GM23248 (cell line): Measurements from ENCODE around the gene ATF5. TPM values are rescaled to one million over a fixed set of nuclear protein-coding genes. Genes with fewer than 3 reads are reported as not detected.
"Not testable (repeated sequence)": the region's sequence is repeated elsewhere in the genome, so short reads cannot be mapped to it uniquely, and the experiment has no call there.

Experiments
- DNase-seq: peaks from one replicate; pipeline ENCODE4 v3.0.0-alpha.2; 2015
- H2AFZ ChIP-seq: fragments of 200-600 bp; sonication (generic); 2 replicates; pipeline ENCODE4 v1.6.1; 2016; ENCODE audit warnings: antibody characterized with exemption
- H3F3A ChIP-seq: fragments of 200-600 bp; sonication (generic); 2 replicates; pipeline ENCODE4 v1.6.1; 2016; ENCODE audit warnings: mild to moderate bottlenecking, antibody characterized with exemption, mixed run types; ENCODE audit not compliant: insufficient read depth
- H3K27ac ChIP-seq: fragments of 200-600 bp; sonication (generic); 2 replicates; pipeline ENCODE4 v1.5.1; 2016; ENCODE audit warnings: mild to moderate bottlenecking
- H3K27me3 ChIP-seq: fragments of 200-600 bp; sonication (generic); replicated peaks from 2 replicates; pipeline ENCODE4 v1.6.1; 2016; ENCODE audit warnings: mild to moderate bottlenecking; ENCODE audit not compliant: insufficient read depth
- H3K36me3 ChIP-seq: fragments of 200-600 bp; sonication (generic); 2 replicates; pipeline ENCODE4 v1.6.1; 2016; ENCODE audit warnings: low read depth, mild to moderate bottlenecking
- H3K4me1 ChIP-seq: fragments of 200-600 bp; sonication (generic); 2 replicates; pipeline ENCODE4 v1.6.1; 2016; ENCODE audit warnings: mild to moderate bottlenecking; ENCODE audit not compliant: insufficient read depth
- H3K4me2 ChIP-seq: fragments of 200-600 bp; sonication (generic); one replicate; pipeline ENCODE4 v1.6.1; 2016; ENCODE audit warnings: mild to moderate bottlenecking; ENCODE audit not compliant: unreplicated experiment
- H3K4me3 ChIP-seq: fragments of 200-600 bp; sonication (generic); 2 replicates; pipeline ENCODE4 v1.5.1; 2016; ENCODE audit warnings: mild to moderate bottlenecking
- H3K79me2 ChIP-seq: fragments of 200-600 bp; sonication (generic); 2 replicates; pipeline ENCODE4 v1.6.1; 2016; ENCODE audit warnings: mild to moderate bottlenecking; ENCODE audit not compliant: insufficient read depth
- H3K9ac ChIP-seq: fragments of 200-600 bp; sonication (generic); 2 replicates; pipeline ENCODE4 v1.6.1; 2016; ENCODE audit warnings: mild to moderate bottlenecking
- H3K9me2 ChIP-seq: fragments of 200-600 bp; sonication (generic); 2 replicates; pipeline ENCODE4 v1.6.1; 2016; ENCODE audit warnings: mixed run types, mild to moderate bottlenecking, moderate library complexity; ENCODE audit not compliant: insufficient read depth
- H3K9me3 ChIP-seq: fragments of 200-600 bp; sonication (generic); one replicate; pipeline ENCODE4 v1.6.1; 2017; ENCODE audit warnings: low read depth
- H4K20me1 ChIP-seq: fragments of 200-600 bp; sonication (generic); 2 replicates; pipeline ENCODE4 v1.6.0; 2016; ENCODE audit not compliant: insufficient read depth
- EZH2 ChIP-seq: fragments of 200-600 bp; sonication (generic); IDR thresholded peaks from 2 replicates; pipeline ENCODE4 v1.6.1; 2018; ENCODE audit warnings: antibody characterized with exemption, mild to moderate bottlenecking; ENCODE audit not compliant: insufficient read depth, poor library complexity, severe bottlenecking
- EZH2phosphoT487 ChIP-seq: fragments of 200-600 bp; sonication (generic); IDR thresholded peaks from 2 replicates; pipeline ENCODE4 v1.6.1; 2018; ENCODE audit warnings: antibody characterized with exemption, moderate library complexity, mild to moderate bottlenecking, low read depth; ENCODE audit not compliant: insufficient read depth
- WGBS, 2 experiments: methylation state at CpG; one replicate each; pipeline ENCODE4 v1.1.6; 2015 to 2017; ENCODE audit warnings: low lambda C conversion rate in 2 of 2, low coverage in 1 of 2; ENCODE audit errors: missing lambda C conversion rate in 2 of 2; 5-methylcytosine and 5-hydroxymethylcytosine counted together
- in situ Hi-C: fragments of 300-500 bp; cut with MboI; formaldehyde crosslinking; loops from 2 replicates; pipeline ENCODE4 v1.15.0; 2020
- polyA plus RNA-seq: library from polyadenylated mRNA; unstranded; fragments of >200 nt; fragmentation: Nextera tagmentation; extraction: Ambion mirVana; gene quantifications from 2 replicates; pipeline ENCODE4 v1.2.1, GENCODE V29; 2016
- total RNA-seq: library from RNA; depleted of rRNA; stranded (reverse); fragments of >200 nt; shearing (Covaris generic); gene quantifications from 2 replicates; pipeline ENCODE4 v1.2.3, GENCODE V29; 2014

The ATF5 gene
- total and polyA plus RNA-seq, 2 experiments from 2014 or later, result 8.9 TPM

DNA sequence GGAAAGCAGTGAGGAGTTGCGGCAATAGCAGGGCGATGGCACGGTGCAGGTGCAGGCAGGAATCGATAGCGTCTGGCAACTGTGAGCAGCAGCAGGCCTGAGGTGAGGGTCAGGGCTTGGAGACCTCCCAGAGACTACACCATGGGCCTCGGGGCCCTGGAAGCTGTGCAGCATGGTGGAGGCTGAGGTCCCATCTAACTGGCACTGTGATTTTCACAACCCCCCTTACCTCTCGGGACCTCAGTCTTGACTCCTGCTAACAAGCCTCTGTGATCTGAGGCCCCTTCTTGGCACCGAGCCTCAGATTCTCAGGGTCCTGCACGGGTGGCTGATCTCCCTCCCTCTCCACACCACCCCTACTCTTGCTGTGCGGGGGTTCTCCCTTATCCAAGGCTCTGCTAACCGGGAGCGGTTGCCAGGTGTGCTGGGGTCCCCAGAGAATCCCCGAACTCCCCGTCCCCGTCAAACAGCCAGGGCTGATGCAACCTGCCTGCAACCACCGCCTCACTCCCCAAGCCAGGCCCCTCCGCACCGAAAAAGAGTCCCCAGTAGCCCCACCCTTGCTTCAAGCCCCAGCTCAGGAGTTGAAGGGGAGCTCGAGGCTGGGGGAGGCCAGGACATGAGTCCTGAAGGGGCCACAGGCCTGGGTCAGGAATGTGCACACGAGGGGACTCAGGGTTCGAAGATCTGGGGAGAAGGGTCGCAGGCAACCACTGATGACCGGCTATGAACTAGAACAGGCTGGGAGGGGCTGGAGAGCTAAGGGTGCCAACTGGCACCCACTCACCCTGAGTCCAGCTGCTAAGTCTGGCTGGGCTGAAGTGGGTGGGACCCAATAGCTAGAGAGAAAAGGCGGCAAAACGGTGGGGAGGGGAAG is 4.8 kb upstream of the ATF5 start:
- Histone ChIP-seq H3K9ac (no peak overlapping the region), H3K27ac (no peak overlapping the region), H4K20me1 (no peaks in the 10 kb centered on the region), H3K4me1 (peaks cover 19% of the 10 kb centered on the region), H3F3A (peaks cover 16% of the 10 kb centered on the region), H3K9me2 (no peaks in the 10 kb centered on the region), H3K4me2 (no peak overlapping the region), H3K79me2 (peaks cover 99% of the 10 kb centered on the region), H3K36me3 (peaks cover 7% of the 10 kb centered on the region; the same call in 1 of the 2 replicates), H3K4me3 (no peak overlapping the region), H3K9me3 (no peaks in the 10 kb centered on the region), H3K27me3 (no peaks in the 10 kb centered on the region), H2AFZ (no peak overlapping the region)
- in situ Hi-C loops, result no loop called here
- DNase-seq, result no peak
- WGBS, 2 experiments, result 64% methylated on average over 25 of the region's 25 CpGs
- no peak for TF ChIP-seq EZH2phosphoT487

DNA sequence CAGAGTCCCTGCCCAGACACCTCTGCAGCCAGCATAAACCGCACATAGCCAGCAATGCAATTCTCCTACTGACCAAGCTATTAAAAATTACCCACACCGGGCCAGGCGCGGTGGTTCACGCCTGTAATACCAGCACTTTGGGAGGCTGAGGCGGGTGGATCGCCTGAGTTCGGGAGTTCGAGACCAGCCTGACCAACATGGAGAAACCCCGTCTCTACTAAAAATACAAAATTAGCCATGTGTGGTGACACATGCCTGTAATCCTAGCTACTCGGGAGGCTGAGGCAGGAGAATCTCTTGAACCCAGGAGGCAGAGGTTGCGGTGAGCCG is 4.2 kb upstream of the ATF5 start:
- H3K9me3 ChIP-seq, DNase-seq, H3K27ac ChIP-seq, H3K27me3 ChIP-seq, H3K4me3 ChIP-seq, H3K36me3 ChIP-seq, H3K9me2 ChIP-seq, H3K9ac ChIP-seq, H2AFZ ChIP-seq, H4K20me1 ChIP-seq, H3K4me2 ChIP-seq: not testable (repeated sequence)
- H3K79me2 ChIP-seq, result peaks cover 93% of the 10 kb centered on the region
- in situ Hi-C loops, result loop anchor here (25.0 kb wide), 1 partner anchor 212 kb away; no protein-coding TSS in a partner anchor
- H3K4me1 ChIP-seq, result peaks cover 19% of the 10 kb centered on the region
- peaks cover 16% of the 10 kb centered on the region for H3F3A ChIP-seq
- WGBS, 2 experiments, result 92 to 94% methylated on average over 13 of the region's 13 CpGs

DNA sequence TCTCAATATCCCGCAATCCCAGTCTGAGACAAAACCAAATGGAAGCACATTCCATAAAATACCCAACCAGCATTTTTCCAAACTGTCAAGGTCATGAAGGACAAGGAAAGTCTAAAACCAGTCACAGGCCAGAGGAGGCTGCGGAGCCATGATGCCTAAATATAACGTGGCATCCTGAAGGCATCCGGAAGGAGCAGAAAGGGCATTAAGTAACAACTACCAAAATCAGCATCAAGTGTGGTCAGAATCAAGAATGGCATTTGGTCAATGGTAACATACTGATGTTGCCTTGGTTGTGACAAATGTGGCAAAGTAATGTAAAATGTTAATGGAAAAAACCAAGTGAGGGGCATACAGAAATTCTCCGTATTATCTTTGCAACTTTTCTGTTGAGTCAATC is 3.5 kb upstream of the ATF5 start:
- Histone ChIP-seq H4K20me1 (no peaks in the 10 kb centered on the region), H3K79me2 (peaks cover 87% of the 10 kb centered on the region), H3K27ac (no peak overlapping the region), H3F3A (peaks cover 16% of the 10 kb centered on the region), H3K9me2 (no peaks in the 10 kb centered on the region), H3K4me2 (no peak overlapping the region), H3K27me3 (no peaks in the 10 kb centered on the region), H3K4me3 (no peak overlapping the region), H3K4me1 (peaks cover 19% of the 10 kb centered on the region), H3K9ac (no peak overlapping the region), H3K36me3 (peaks cover 7% of the 10 kb centered on the region; the same call in 1 of the 2 replicates), H2AFZ (no peak overlapping the region), H3K9me3 (no peaks in the 10 kb centered on the region)
- in situ Hi-C loops, result loop anchor here (25.0 kb wide), 1 partner anchor 212 kb away; no protein-coding TSS in a partner anchor
- WGBS, 2 experiments, result 96 to 98% methylated on average over 5 of the region's 5 CpGs
- TF ChIP-seq EZH2 (no peak), EZH2phosphoT487 (no peak)
- DNase-seq, result no peak

DNA sequence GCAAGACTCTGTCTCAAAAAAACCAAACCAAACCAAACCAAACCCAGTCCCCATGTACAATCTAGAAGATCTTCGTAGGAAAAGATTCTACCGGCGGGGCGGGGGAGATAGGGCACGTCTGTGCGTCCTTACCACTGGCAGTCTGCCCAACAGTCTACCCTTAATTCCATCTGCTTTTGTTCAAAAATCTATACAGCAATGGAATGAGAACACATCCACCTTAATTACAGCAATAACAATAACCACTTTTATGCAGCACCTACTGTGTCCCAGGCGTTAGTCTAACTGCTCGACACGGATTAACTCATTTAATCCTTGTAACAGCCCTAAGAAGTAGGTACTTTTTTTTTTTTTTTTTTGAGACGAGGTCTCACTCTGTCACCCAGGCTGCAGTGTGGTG is 2.5 kb upstream of the ATF5 start:
- no peak overlapping the region for H3K27ac ChIP-seq
- no peaks in the 10 kb centered on the region for H3K9me3 ChIP-seq
- H3K27me3 ChIP-seq, result no peaks in the 10 kb centered on the region
- peaks cover 7% of the 10 kb centered on the region; the same call in 1 of the 2 replicates for H3K36me3 ChIP-seq
- no peaks in the 10 kb centered on the region for H4K20me1 ChIP-seq
- peaks cover 19% of the 10 kb centered on the region for H3K4me1 ChIP-seq
- peaks cover 76% of the 10 kb centered on the region for H3K79me2 ChIP-seq
- no peak overlapping the region for H3K9ac ChIP-seq
- H3K4me2 ChIP-seq, result no peak overlapping the region
- in situ Hi-C loops, result loop anchor here (25.0 kb wide), 1 partner anchor 211 kb away; no protein-coding TSS in a partner anchor
- DNase-seq, result no peak
- no peak overlapping the region for H3K4me3 ChIP-seq
- TF ChIP-seq EZH2 (no peak), EZH2phosphoT487 (no peak)
- no peaks in the 10 kb centered on the region for H3K9me2 ChIP-seq
- H2AFZ ChIP-seq, result no peak overlapping the region
- peaks cover 16% of the 10 kb centered on the region for H3F3A ChIP-seq
- WGBS, 2 experiments, result 87% methylated on average over 10 of the region's 10 CpGs
